GM21529 (cell line): ENCODE results near the gene CRKL.

Experiments
- ATAC-seq: cut with Tn5 transposase; IDR thresholded peaks from one replicate; pipeline ENCODE4 v1.9.1; 2021; ENCODE audit not compliant: unreplicated experiment

CRKL gene

DNA sequence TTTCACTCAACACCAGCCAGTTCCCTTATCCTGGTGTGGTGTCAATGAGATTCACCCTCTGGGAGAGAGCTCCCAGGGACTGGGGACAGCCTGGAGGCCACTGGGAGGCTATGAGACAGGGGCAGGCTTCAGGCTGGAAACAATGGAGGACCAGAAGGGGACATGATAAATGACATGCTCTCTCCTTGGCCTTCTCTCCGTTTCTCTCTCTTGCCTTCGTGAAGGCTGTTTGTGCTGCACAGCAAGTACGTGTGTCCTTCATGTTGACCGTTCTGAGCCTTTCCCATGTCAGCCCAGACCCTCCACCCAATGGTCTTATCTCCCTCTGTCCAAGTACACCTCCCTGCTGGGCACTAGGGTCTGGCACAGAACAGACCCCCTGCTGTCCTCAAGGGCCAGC lies 63.3 kb downstream of the CRKL start:
- no peak for ATAC-seq

DNA sequence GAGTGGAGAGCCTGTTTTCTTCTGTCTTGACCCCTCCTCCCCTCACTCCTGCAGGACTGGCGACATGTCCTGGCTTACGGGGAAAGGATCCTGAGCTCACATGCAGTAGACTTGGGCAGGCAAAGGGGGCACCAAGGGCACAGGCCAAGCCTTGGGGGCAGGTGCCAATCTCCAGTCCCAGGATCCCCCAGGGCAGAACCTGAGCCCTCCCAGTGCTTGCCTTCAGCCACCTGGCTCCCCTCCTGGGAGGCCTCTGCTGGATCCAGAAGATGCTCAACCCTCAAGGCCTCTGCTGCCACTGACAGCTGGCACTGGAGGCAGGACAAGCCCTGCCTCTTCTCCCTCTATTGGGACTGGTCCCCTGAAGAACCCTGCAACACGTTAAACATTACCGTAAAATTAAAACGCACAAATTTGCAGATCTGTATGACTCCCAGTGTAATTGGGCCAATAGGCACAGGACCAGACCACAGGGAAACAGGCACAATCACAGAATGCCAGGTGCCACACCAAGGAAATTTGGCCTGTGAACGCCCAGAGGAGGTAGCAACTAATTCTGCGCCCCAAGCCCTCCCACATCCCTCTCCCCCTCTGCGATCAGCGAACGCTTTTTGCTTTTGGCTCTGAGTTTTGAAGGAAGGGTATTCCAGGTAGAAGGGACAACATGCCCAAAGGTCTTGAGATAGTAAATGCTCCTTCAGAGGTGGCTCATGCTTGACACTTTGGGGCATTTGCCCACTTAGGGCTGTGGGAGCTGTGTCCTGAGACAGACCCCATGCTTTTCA lies 63.9 kb downstream of the CRKL start:
- no peak for ATAC-seq

DNA sequence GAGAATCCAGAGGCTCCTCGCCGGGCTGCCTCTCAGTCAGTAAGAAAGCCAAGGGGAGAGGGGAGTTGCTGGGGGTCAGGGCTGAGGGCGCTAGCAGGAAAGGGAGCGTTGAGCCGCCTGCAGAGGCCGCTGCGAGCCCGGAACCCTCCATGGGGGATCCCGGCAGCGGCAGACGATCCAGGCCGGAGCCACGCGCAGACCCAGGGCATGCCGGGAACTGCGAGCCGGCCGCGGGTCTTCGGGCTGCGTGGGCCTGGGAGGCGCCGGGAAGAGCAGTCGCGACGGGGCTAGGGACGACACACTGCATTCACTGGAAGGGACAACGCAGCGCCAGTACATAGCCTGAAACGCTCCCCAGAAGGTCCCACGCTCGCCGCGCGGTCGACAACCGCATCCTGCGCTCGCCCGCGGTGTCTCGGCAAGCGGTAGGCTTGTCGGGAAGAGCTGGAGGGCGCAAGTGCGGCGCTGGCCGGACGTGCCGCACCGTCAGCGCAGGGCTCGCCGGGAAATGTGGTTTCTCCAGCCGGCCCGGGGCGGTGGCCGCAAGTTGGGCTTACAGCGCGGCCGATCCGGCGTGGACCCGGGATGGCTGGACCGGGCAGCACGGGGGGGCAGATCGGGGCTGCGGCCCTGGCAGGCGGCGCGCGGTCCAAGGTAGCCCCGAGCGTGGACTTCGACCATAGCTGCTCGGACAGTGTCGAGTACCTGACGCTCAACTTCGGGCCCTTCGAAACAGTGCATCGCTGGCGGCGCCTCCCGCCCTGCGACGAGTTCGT lies 64.8 kb downstream of the CRKL start, which contains the start of gene LZTR1:
LZTR1 (plus strand) TSS at position 511 of the 776 bp plus-strand sequence; CDS start at position 586, 75 bp downstream.
- peak; percentile 71 for ATAC-seq

DNA sequence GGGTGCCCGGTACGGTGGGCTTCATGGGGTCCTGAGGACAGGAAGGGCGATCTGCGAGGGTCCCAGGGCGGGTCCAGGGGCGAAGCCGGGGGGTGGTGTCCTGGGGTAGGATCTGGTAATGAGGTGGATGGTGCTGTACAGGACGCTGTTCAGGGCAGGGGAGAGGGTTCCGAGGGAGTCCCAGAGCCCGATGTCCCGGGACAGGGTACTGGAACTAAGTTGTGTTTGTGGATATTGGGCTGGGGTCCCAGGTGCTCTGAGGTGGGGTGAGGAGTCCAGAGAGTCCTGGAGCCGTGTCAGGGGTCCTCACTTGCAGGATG lies 65.3 kb downstream of the CRKL start:
- no peak for ATAC-seq

DNA sequence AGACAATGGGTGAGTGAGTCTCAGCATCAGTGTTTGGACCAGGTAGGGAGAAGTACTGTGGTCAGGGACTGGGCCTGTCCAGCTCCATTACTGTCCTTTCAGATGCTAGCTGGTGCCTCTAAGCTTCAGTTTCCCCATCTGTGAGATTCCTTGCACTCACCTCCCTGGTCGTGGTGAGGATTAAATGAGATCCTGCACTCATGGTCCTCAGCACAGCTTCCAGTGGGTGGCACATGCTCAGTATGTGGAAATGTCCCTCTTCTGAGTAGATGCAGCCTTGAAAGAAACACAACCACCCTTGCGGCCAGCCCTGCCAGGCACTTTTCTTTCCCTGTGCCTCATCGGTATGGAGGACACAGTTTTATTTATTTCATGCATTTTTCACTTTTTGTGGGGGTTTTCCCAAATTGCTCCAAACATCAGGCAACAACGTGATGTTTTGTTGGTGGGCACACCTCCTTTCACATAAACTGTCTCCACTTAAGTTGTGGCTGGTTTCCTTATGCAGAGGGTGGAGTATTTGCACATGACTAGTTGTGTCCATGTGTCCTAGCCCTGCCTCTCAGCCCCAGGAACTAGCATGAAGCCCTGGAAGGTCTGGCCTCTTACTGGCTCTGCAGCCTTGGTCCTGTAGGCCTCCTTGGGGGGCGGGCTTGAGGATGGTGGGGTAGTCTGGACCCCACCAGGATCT lies 66.0 kb downstream of the CRKL start:
- ATAC-seq, result no peak

DNA sequence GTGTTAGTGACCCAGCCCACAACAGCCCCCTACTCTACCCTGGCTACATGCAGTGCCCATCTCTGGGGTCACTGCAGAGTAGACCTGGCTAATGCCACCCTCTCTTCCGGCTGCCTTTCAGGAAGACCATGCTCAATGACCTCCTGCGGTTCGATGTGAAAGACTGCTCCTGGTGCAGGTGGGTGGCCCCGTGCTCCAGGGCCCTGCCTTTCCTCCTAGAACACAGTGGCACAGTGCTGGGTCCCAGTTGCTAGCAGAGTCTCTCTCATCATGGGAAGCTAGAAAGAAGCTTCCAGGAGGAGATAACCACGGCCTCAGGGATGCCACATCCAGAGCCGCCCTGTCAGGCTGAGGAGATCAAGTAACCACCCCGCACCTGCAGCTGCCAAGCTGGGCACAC lies 68.5 kb downstream of the CRKL start:
- ATAC-seq, result no peak

DNA sequence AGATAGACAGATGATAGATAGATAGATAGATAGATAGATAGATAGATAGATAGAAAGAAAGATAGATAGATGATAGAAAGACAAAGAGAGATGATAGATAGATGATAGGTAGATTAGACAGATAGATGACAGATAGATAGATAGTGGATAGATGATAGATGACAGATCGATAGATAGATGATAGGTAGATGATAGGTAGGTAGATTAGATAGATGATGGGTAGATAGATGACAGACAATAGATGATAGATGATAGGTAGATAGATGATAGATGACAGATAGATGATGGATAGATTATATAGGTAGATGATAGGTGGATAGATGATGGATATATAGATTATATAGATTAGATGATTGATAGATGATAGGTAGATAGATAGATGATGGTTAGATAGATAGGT lies 69.2 kb downstream of the CRKL start:
- ATAC-seq, result no peak

DNA sequence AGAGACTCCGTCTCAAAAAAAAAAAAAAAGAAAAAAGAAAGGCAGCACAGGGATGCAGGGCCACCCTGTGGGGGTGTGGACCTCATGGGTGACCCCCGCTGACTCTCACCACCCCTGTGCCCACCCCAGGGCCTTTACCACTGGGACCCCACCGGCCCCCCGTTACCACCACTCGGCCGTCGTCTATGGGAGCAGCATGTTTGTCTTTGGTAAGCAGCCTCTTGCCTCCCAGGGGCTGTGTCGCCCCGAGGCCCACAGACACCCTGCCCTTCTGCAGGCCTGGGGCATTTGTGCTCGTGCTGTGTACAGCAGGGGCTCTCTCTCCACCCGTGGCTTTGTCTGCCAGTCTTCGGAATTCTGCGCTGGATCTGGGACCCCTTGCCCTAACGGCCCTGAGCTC lies 70.2 kb downstream of the CRKL start:
- ATAC-seq, result no peak

DNA sequence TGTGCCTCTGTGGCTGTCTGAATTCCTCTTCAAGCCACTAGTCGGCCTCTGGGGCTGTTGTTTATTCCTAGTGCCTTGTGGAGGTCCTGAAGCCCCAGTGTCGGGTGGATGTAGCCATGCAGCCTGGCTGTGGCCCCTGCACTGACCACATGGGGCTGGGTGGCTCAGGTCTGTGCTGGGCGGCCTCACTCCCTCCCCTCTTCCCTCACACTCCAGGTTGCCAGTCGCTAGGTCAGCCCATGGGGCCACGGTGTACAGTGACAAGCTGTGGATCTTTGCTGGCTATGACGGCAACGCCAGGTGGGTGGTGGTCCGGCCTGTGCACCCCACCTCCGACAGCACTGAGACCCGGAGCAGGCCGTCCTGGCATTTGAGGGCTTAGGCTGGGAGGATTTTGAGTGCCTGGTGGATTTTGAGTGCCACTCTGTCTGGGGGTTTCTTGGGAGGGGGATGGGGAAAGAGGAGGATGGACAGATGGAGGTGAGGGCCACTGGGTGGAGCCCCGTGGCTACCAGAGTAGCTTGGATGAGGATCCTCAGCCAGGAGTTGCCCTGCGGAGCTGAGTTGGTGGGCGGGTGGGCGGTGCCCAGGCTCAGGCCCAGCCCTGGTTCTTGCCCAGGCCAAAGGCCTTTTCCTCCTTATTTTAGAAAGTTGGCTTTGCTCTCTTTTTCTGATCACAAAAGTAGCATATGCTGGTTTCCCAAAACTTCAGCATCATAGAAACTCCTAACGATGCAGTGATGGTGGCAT lies 71.5 kb downstream of the CRKL start:
- ATAC-seq, result no peak

DNA sequence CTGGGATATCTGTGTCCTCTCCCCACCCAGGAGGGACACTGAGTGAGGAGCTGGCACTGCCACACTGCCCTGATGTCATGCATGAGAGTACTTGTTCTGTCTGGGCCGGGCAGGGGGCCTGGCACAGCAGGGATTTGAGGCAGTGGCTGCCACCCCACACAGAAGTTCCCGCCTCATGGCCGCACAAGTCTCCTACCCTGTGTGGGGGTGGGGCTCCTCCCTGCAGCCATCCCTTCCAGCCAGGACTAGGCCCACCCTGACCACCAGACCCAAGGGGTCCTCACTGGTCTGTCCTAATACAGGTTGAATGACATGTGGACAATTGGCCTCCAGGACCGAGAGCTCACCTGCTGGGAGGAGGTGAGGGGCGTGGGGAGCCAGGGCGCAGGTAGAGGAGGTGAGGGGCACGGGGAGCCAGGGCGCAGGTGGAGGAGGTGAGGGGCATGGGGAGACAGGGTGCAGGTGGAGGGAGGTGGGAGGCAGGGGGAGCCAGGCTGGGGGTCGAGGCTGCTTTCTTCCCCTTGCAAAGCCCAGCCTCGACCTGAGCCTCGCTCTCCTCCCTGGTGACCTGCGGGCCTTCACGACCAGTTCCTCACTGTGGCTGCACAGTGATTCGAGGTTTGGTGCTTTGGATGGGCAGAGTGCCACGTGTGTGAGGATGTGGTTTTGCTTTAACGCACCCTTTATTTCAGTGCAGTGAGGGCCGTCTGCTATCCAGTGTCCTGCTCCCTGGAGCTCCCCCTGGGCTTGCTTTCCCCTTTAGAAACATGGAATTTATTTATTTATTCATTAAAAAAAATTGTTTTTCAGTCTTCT lies 72.3 kb downstream of the CRKL start:
- no peak for ATAC-seq

DNA sequence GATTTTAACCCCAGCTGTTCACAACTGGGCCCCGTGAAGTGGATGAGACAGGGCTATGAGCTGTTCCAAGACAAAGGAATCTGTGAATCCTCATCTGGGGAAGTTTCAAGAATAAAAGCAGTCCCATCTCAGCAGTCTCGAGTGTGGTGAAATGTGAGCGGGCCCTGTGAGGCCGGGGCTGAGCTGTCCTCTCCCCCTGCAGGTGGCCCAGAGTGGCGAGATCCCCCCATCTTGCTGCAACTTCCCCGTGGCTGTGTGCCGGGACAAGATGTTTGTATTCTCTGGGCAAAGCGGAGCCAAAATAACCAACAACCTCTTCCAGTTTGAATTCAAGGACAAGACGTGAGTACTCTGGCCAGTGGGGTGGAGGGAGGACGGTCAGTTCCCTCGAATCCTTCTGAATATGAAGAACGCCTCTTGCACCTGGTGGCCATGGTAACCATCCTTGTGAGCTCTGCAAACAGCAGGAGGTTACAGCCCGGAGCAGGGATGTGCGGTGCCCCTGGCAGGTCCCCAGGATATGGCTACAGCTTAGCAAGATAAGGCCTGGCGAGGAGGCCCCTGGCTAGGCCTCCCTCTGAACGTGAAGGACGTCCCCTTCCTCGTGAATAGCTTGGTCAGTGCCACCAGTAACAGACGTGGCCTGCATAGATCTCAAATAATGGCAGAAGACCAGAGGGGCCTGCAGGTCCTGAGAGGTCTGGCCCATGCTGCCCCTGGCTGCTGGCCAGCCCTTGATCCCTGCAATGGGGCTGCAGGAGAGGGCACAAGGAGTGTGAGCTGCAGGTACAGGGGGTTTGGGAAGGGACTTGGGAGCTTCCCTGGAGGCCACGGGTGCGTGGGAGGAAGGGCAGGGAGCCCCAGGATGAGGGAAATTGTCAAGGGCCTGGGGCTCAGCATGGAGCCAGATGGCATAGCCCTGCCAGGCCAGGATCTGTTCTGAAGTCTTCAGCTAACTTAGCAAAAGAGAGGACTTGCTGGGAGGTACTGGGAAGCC lies 73.3 kb downstream of the CRKL start:
- no peak for ATAC-seq

DNA sequence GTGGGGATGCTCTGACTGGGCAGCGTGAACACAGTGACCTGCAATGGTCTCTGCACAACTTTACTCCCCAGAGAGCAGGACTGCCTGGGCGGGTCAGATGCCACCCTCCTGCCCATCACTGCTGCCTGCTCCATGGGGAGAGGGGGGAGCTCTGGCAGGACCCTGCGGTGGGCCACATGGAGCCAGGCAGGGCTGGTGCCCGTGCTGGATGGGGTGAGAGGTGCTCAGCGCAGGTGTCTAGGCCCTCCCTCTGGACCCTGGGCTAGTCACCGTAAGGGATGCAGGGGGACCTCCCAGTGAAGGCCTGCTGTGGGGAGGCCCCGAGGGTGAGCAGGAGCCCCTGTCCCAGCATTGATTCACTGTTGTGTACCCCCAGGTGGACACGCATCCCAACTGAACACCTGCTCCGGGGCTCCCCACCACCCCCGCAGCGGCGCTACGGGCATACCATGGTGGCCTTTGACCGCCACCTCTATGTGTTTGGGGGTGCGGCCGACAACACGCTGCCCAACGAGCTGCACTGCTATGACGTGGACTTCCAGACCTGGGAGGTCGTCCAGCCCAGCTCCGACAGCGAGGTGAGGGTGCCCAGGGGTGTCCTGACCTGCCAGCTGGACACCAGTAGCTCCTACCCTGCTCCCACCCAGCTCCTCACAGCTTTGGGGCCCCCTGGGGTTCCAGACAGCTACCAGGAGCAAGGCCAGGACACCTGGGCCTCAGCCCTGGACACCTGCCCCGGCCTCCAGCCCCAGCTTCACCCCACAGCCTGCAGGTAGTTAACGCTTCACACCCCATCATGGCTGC lies 74.2 kb downstream of the CRKL start:
- ATAC-seq, result no peak

DNA sequence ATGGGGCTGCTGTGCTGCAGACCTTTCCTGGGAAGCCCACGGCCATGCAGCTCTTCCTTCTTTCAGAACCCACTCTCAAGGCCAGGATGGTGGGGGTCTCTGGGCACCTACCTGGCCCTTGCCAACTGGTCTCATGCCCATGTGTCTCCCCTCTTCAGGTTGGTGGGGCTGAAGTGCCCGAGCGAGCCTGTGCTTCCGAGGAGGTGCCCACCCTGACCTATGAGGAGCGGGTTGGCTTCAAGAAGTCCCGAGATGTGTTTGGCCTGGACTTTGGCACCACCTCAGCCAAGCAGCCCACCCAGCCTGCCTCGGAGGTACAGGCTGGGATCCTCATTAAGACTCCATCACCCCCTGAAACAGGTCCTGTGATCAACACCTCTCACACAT lies 74.8 kb downstream of the CRKL start:
- ATAC-seq, result no peak

DNA sequence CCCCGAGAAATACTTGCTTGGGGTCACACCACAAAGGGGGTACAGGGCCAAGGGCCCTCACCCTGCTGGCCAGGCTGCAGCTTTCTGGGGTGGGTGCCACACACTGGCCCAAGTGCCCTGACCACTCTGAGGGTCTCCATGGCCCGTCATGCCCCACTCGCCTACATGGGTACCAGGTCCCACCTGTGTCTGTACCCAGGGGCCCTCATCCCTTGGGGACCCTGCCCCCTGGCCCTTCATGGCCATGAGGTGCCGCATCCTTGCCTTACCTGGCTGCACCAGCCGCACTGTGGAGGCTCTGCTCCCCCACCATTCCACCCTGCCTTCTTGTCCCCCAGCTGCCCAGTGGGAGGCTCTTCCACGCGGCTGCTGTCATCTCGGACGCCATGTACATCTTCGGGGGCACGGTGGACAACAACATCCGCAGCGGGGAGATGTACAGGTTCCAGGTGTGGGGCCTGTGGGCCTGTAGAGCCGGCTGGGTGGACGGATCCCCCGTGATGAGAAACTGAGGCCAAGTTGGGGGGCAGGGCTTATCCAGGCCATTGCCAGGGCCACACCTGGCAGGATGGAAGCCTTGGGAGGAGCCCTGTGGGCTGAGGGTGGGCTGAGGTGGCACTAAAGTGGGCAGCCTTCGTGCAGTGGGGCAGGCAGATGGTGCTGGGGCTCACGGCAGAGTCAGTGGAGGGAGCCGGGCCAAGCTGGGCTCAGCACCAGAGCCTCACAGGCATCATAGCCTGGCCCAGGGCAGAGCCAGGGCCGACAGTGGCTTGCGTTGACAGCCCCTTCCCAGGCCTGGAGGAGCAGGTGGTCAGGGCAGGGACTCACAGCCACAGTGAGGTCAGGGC lies 75.5 kb downstream of the CRKL start:
- no peak for ATAC-seq

DNA sequence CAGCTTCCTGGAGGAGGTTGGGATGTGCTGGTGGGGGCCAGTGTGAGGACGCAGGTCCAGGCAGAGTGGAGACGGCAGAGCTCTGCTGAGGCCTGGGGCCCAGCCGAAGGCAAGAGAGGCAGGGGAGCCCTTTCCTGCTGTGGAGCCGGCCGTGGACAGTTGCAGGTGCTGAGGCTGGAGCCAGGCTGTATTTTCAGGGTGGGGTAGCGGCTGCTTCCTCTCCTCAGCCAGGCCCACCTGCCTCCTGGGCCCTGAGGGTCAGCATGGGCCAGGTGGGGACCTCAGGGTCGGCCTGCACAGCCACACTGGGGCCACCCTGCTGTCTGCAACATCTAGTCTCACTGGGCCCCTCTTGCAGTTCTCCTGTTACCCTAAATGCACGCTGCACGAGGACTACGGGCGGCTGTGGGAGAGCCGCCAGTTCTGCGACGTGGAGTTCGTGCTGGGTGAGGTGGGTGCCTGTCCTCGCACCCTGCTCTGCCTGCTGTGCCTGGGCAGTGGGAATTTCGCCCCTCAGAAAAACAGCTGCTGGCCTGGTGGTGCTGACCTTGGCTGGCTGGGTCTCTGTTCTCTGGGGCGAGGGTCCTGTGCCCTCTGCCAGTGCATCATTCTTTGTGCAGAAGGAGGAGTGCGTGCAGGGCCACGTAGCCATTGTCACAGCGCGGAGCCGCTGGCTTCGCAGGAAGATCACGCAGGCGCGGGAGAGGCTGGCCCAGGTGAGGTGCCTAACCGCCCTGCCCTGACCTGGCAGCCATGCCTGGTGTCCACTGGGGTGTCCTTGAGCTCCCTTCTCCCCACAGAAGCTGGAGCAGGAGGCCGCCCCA lies 76.3 kb downstream of the CRKL start:
- no peak for ATAC-seq

DNA sequence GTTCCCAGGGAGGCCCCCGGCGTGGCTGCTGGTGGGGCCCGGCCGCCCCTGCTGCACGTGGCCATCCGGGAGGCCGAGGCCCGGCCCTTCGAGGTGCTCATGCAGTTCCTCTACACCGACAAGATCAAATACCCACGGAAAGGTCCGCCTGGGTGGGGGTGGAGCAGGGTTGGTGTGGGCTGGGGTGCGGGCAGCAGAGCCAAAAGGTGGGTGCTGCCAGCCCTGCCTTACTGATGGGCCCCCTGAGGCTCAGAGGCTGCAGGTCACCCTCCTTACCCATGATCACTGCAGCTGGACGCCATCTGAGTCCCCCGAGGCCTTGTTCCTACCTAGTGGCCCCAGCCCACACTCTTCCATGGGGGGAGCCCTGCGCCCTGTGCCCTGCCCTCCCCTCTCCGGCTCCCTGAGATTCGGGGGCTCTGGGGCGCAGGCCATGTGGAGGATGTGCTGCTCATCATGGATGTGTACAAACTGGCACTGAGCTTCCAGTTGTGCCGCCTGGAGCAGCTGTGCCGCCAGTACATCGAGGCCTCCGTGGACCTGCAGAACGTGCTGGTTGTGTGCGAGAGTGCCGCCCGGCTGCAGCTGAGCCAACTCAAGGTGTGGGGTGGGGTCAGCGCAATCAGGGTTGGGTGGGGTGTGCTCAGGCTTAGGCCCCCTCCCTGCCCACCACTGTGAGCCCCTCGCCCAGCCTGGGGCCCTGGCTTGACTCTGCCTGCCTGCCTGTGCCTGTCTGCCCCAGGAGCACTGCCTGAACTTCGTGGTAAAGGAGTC lies 77.1 kb downstream of the CRKL start:
- no peak for ATAC-seq
